Esophagus (tissue), 2 donors: ENCODE results near the gene GPR176. TPM values are rescaled to one million over a fixed set of nuclear protein-coding genes. Genes with fewer than 3 reads are reported as not detected.

Experiments used
- H3K27ac ChIP-seq, 2 donors: one replicate each; pipeline ENCODE4 v1.5.1; 2013; ENCODE audit warnings: low read depth in 2 of 2, mild to moderate bottlenecking in 2 of 2, inconsistent platforms in 1 of 2, low read length in 1 of 2, moderate library complexity in 1 of 2
- H3K27me3 ChIP-seq, 2 donors: one replicate each; pipeline ENCODE4 v1.6.1; 2013; ENCODE audit warnings: low read length in 2 of 2, control low read depth in 1 of 2, mild to moderate bottlenecking in 1 of 2; ENCODE audit not compliant: insufficient read depth in 2 of 2, control insufficient read depth in 1 of 2
- H3K36me3 ChIP-seq, 2 donors: one replicate each; pipeline ENCODE4 v1.6.1; 2013; ENCODE audit warnings: low read length in 1 of 2; ENCODE audit not compliant: control insufficient read depth in 2 of 2, insufficient read depth in 2 of 2
- H3K4me1 ChIP-seq, 2 donors: one replicate each; pipeline ENCODE4 v1.6.1; 2013; ENCODE audit warnings: low read length in 1 of 2; ENCODE audit not compliant: control insufficient read depth in 2 of 2, insufficient read depth in 2 of 2
- H3K4me3 ChIP-seq, 2 donors: one replicate each; pipeline ENCODE4 v1.5.1; 2013; ENCODE audit warnings: low read length in 2 of 2, mild to moderate bottlenecking in 2 of 2, low read depth in 1 of 2, moderate library complexity in 1 of 2
- H3K9me3 ChIP-seq, 2 donors: one replicate each; pipeline ENCODE4 v1.6.1; 2013; ENCODE audit warnings: mild to moderate bottlenecking in 2 of 2, low read depth in 1 of 2, low read length in 1 of 2, moderate library complexity in 1 of 2; ENCODE audit not compliant: control insufficient read depth in 2 of 2, insufficient read depth in 1 of 2
- WGBS, 2 donors: extraction: QIAGEN DNeasy Blood & Tissue Kit; methylation state at CpG; one replicate each; pipeline ENCODE4 v1.1.7; 2013; 5-methylcytosine and 5-hydroxymethylcytosine counted together
- polyA plus RNA-seq, 2 donors: library from polyadenylated mRNA; stranded (reverse); fragments of 200-250 nt; gene quantifications; one replicate each; pipeline ENCODE4 v1.2.3, GENCODE V29; 2013
- donor health status: healthy with polysubstance abuse.
- donor health status: Bipolar disorder and iron deficiency.

Gene GPR176
- polyA plus RNA-seq, 2 donors = 0.22 to 0.42 TPM

GRCh38 chr15:39796601-39797000 is 123.5 kb downstream of the GPR176 start:
- H3K27ac ChIP-seq = no peak overlapping the region
- no peak overlapping the region for H3K4me3 ChIP-seq
- WGBS, 2 donors = 62 to 69% methylated on average over 5 of the region's 5 CpGs
- H3K4me1 ChIP-seq = no peaks in the 10 kb centered on the region
- H3K36me3 ChIP-seq = no peaks in the 10 kb centered on the region
- no peaks in the 10 kb centered on the region for H3K9me3 ChIP-seq
- H3K27me3 ChIP-seq = peaks cover 0 to 3% of the 10 kb centered on the region in 2 donors

- Histone ChIP-seq H3K4me1 (no peaks in the 10 kb centered on the region), H3K36me3 (no peaks in the 10 kb centered on the region), H3K27me3 (peaks cover 0 to 3% of the 10 kb centered on the region in 2 donors), H3K9me3 (no peaks in the 10 kb centered on the region), H3K4me3 (no peak overlapping the region), H3K27ac (no peak overlapping the region)
- WGBS, 2 donors = 60 to 70% methylated on average over 3 of the region's 3 CpGs
These were observed 124.6 kb downstream of the GPR176 start for GRCh38 chr15:39795486-39795885.

GRCh38 chr15:39794954-39795353 is 125.1 kb downstream of the GPR176 start:
- Histone ChIP-seq H3K4me3 (no peak overlapping the region), H3K36me3 (no peaks in the 10 kb centered on the region), H3K27me3 (peaks cover 0 to 3% of the 10 kb centered on the region in 2 donors), H3K27ac (no peak overlapping the region), H3K4me1 (no peaks in the 10 kb centered on the region), H3K9me3 (no peaks in the 10 kb centered on the region)
- WGBS, 2 donors = 85 to 91% methylated on average over 3 of the region's 3 CpGs

GRCh38 chr15:39793923-39794322 is 126.1 kb downstream of the GPR176 start:
- Histone ChIP-seq H3K27me3 (peaks cover 0 to 3% of the 10 kb centered on the region in 2 donors), H3K9me3 (no peaks in the 10 kb centered on the region), H3K4me1 (no peaks in the 10 kb centered on the region), H3K36me3 (no peaks in the 10 kb centered on the region), H3K4me3 (no peak overlapping the region), H3K27ac (no peak overlapping the region)
- WGBS, 2 donors = 87 to 90% methylated on average over 4 of the region's 4 CpGs

GRCh38 chr15:39792844-39793335 is 127.2 kb downstream of the GPR176 start:
- 46 to 48% methylated on average over 4 of the region's 4 CpGs for WGBS, 2 donors
- Histone ChIP-seq H3K27me3 (no peaks in the 10 kb centered on the region), H3K4me1 (no peaks in the 10 kb centered on the region), H3K9me3 (no peaks in the 10 kb centered on the region), H3K4me3 (no peak overlapping the region), H3K36me3 (no peaks in the 10 kb centered on the region), H3K27ac (no peak overlapping the region)

- no peaks in the 10 kb centered on the region for H3K36me3 ChIP-seq
- H3K9me3 ChIP-seq = no peaks in the 10 kb centered on the region
- no peak overlapping the region for H3K4me3 ChIP-seq
- H3K27ac ChIP-seq = no peak overlapping the region
- no peaks in the 10 kb centered on the region for H3K4me1 ChIP-seq
- 66 to 70% methylated on average over 5 of the region's 5 CpGs for WGBS, 2 donors
- no peaks in the 10 kb centered on the region for H3K27me3 ChIP-seq
These were observed 127.8 kb downstream of the GPR176 start for GRCh38 chr15:39792025-39792843.

- H3K27me3 ChIP-seq = no peaks in the 10 kb centered on the region
- H3K4me1 ChIP-seq = no peaks in the 10 kb centered on the region
- H3K9me3 ChIP-seq = no peaks in the 10 kb centered on the region
- WGBS, 2 donors = 70 to 72% methylated on average over 4 of the region's 4 CpGs
- H3K27ac ChIP-seq = no peak overlapping the region
- no peak overlapping the region for H3K4me3 ChIP-seq
- H3K36me3 ChIP-seq = no peaks in the 10 kb centered on the region
These were observed 130.3 kb downstream of the GPR176 start for GRCh38 chr15:39789736-39790135.

GRCh38 chr15:39788800-39789565 is 131.1 kb downstream of the GPR176 start:
- no peak overlapping the region for H3K4me3 ChIP-seq
- no peaks in the 10 kb centered on the region for H3K4me1 ChIP-seq
- WGBS, 2 donors = 77 to 78% methylated on average over 3 of the region's 3 CpGs
- H3K27me3 ChIP-seq = no peaks in the 10 kb centered on the region
- H3K36me3 ChIP-seq = no peaks in the 10 kb centered on the region
- H3K9me3 ChIP-seq = no peaks in the 10 kb centered on the region
- no peak overlapping the region for H3K27ac ChIP-seq

GRCh38 chr15:39788108-39788507 is 132.0 kb downstream of the GPR176 start:
- no peaks in the 10 kb centered on the region for H3K9me3 ChIP-seq
- H3K4me1 ChIP-seq = no peaks in the 10 kb centered on the region
- H3K36me3 ChIP-seq = no peaks in the 10 kb centered on the region
- H3K27me3 ChIP-seq = no peaks in the 10 kb centered on the region
- WGBS, 2 donors = 50 to 58% methylated on average over 4 of the region's 4 CpGs
- H3K27ac ChIP-seq = no peak overlapping the region
- no peak overlapping the region for H3K4me3 ChIP-seq
